HG02678 (cell line): ENCODE data around the gene SQOR.
"Not testable (repeated sequence)": the region's sequence is repeated elsewhere in the genome, so short reads cannot be mapped to it uniquely, and the experiment has no call there.

Experiments used
- ATAC-seq: cut with Tn5 transposase; IDR thresholded peaks from one replicate; pipeline ENCODE4 v1.9.1; 2021; ENCODE audit warnings: mild to moderate bottlenecking, moderate library complexity; ENCODE audit not compliant: unreplicated experiment

The SQOR gene

GRCh38 chr15:45630917-45631691, 3.7 kb upstream of the SQOR start:
- ATAC-seq, result no peak

- no peak for ATAC-seq
These were observed 3.1 kb upstream of the SQOR start for GRCh38 chr15:45631776-45632175.

GRCh38 chr15:45635191-45635638, 386 bp downstream of the SQOR start:
- peak; percentile 45 for ATAC-seq

GRCh38 chr15:45635763-45636292, 999 bp downstream of the SQOR start:
- ATAC-seq, result no peak

GRCh38 chr15:45637141-45637540, 2.3 kb downstream of the SQOR start:
- ATAC-seq, result no peak

- peak; percentile 47 for ATAC-seq
These were observed 2.8 kb downstream of the SQOR start for GRCh38 chr15:45637552-45638033.

GRCh38 chr15:45640616-45641015, 5.8 kb downstream of the SQOR start:
- no peak for ATAC-seq

GRCh38 chr15:45641374-45641781, 6.5 kb downstream of the SQOR start:
- no peak for ATAC-seq

- ATAC-seq, result no peak
These were observed 7.4 kb downstream of the SQOR start for GRCh38 chr15:45641999-45642932.

GRCh38 chr15:45644437-45644836, 9.6 kb downstream of the SQOR start:
- ATAC-seq, result no peak

GRCh38 chr15:45645026-45645980, 10.5 kb downstream of the SQOR start:
- no peak for ATAC-seq

GRCh38 chr15:45646220-45646619, 11.4 kb downstream of the SQOR start:
- ATAC-seq, result no peak

GRCh38 chr15:45647828-45648227, 13.0 kb downstream of the SQOR start:
- no peak for ATAC-seq

GRCh38 chr15:45648521-45649200, 13.8 kb downstream of the SQOR start:
- peak; percentile 44 for ATAC-seq

- not testable (repeated sequence) for ATAC-seq
These were observed 15.2 kb downstream of the SQOR start for GRCh38 chr15:45650007-45650406.

- no peak for ATAC-seq
These were observed 16.2 kb downstream of the SQOR start for GRCh38 chr15:45650889-45651525.

GRCh38 chr15:45653702-45654424, 19.0 kb downstream of the SQOR start:
- ATAC-seq, result no peak

GRCh38 chr15:45654749-45655148, 19.9 kb downstream of the SQOR start:
- no peak for ATAC-seq

GRCh38 chr15:45657254-45657653, 22.4 kb downstream of the SQOR start:
- ATAC-seq, result no peak
